ENCODE measurements around the gene CPLX1.

Gene CPLX1

GRCh38 chr4:822361-823175 is 3.4 kb downstream of the CPLX1 start:
- DNase-seq (ENCODE audit: low spot score) = no peak
- in situ Hi-C loops (cut with MboI; ENCODE audit: low pct_unique_long_range_greater_than_20kb, low sequenced_read_pairs, unreplicated experiment) = no loop called here
- no peak for TF ChIP-seq CTCF (IDR thresholded peaks at IDR 0.05; ENCODE audit: extremely low read depth, insufficient read depth, missing control alignments)

GRCh38 chr4:821631-822030 is 4.3 kb downstream of the CPLX1 start:
- DNase-seq (ENCODE audit: low spot score) = no peak
- TF ChIP-seq CTCF (IDR thresholded peaks at IDR 0.05; ENCODE audit: extremely low read depth, insufficient read depth, missing control alignments) = no peak
- in situ Hi-C loops (cut with MboI; ENCODE audit: low pct_unique_long_range_greater_than_20kb, low sequenced_read_pairs, unreplicated experiment) = no loop called here

GRCh38 chr4:821181-821591 is 4.7 kb downstream of the CPLX1 start:
- TF ChIP-seq CTCF (IDR thresholded peaks at IDR 0.05; ENCODE audit: extremely low read depth, insufficient read depth, missing control alignments) = no peak
- in situ Hi-C loops (cut with MboI; ENCODE audit: low pct_unique_long_range_greater_than_20kb, low sequenced_read_pairs, unreplicated experiment) = no loop called here
- DNase-seq (ENCODE audit: low spot score) = no peak

- no peak for TF ChIP-seq CTCF (IDR thresholded peaks at IDR 0.05; ENCODE audit: extremely low read depth, insufficient read depth, missing control alignments)
- in situ Hi-C loops (cut with MboI; ENCODE audit: low pct_unique_long_range_greater_than_20kb, low sequenced_read_pairs, unreplicated experiment) = no loop called here
Observed at GRCh38 chr4:820230-821172, 5.4 kb downstream of the CPLX1 start.

GRCh38 chr4:819401-820229 is 6.3 kb downstream of the CPLX1 start:
- no peak for TF ChIP-seq CTCF (IDR thresholded peaks at IDR 0.05; ENCODE audit: extremely low read depth, insufficient read depth, missing control alignments)
- in situ Hi-C loops (cut with MboI; ENCODE audit: low pct_unique_long_range_greater_than_20kb, low sequenced_read_pairs, unreplicated experiment) = no loop called here
- no peak for DNase-seq (ENCODE audit: low spot score)

More at GRCh38 chr4:820230-821172, 5.4 kb downstream of the CPLX1 start:
- DNase-seq (ENCODE audit: low spot score) = no peak
